ENCODE results near the gene SPIRE1.

SPIRE1 gene

DNA sequence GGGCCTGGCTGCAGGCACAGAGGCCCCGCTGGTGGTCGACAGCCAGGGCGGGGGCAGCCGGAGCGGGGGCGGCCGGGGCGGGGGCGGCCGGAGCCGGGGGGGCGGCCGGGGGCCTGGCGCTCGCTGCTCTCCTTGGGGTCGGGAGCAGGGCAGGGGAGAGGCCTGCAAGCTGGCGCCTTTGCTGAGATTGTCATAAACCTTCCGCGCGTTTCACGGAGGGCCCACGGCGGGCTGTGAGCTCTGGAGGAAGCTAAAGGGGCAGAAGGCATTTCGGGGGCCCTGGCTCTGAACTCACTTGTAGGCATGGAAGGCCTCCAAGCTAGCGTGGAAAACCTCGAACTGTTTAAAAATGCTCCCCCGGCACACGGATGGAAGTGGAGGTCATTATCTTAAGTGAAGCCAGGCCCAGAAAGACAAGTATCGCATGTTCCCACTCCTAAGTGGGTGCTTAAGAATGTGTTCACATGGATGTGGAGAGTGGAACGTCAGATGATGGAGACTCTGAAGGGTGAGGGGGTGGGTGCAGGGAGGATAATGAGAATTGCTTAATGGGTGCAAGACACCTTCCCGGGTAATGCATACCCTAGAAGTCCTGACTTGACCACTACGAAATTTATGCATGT is 249.5 kb downstream of the SPIRE1 start:
- TF ChIP-seq, protein P1, sequence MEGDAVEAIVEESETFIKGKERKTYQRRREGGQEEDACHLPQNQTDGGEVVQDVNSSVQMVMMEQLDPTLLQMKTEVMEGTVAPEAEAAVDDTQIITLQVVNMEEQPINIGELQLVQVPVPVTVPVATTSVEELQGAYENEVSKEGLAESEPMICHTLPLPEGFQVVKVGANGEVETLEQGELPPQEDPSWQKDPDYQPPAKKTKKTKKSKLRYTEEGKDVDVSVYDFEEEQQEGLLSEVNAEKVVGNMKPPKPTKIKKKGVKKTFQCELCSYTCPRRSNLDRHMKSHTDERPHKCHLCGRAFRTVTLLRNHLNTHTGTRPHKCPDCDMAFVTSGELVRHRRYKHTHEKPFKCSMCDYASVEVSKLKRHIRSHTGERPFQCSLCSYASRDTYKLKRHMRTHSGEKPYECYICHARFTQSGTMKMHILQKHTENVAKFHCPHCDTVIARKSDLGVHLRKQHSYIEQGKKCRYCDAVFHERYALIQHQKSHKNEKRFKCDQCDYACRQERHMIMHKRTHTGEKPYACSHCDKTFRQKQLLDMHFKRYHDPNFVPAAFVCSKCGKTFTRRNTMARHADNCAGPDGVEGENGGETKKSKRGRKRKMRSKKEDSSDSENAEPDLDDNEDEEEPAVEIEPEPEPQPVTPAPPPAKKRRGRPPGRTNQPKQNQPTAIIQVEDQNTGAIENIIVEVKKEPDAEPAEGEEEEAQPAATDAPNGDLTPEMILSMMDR (IDR thresholded peaks at IDR 0.05; ENCODE audit: low read depth, low read length), result no peak
- peak overlapping the region; percentile 80 for H3K4me3 ChIP-seq (ENCODE audit: low read depth, low read length)
- DNase-seq (ENCODE audit: low read depth), result peak; percentile 61

DNA sequence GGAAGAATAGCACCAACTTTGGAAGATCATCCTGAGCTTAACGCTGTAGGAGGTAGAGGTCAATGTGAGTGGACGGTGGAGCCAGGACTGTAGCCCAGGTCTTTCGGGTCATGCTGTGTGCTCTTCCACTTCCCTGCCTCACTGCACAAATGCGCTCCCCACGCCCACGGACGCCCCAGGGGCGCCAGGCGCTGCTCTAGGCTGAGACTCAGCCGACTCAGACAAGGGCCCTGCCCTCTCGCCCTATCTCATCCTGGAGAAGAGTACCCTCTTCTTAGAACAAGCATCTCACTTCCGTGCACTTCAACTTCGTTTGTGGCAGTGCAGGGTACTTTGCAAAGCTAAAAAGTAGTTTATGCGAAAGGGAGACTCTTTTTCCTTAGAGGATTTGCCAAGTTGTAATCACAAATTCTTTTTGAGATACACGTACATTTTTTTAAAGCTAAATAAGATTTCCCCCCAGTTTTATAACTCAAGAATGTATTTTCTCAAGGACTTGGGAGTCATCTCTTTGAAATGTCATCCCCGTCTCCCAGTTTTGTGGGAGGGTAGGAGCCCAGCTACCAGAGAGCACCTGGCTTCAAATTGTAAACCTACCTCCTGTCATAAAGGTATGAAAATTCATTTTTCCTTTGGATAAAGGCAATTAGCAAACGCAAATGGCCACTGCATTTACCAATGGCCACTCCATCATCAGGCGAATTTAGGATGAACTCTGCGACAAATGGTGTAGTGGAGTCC is 251.4 kb downstream of the SPIRE1 start:
- no peak overlapping the region for H3K4me3 ChIP-seq (ENCODE audit: low read depth, low read length)
- no peak for DNase-seq (ENCODE audit: low read depth)
- TF ChIP-seq, protein P2, sequence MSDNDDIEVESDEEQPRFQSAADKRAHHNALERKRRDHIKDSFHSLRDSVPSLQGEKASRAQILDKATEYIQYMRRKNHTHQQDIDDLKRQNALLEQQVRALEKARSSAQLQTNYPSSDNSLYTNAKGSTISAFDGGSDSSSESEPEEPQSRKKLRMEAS (IDR thresholded peaks at IDR 0.05; ENCODE audit: low read depth, low read length), result no peak
- TF ChIP-seq POLR2A (IDR thresholded peaks at IDR 0.05; ENCODE audit: extremely low read depth, insufficient read length) (no peak), MYC (IDR thresholded peaks at IDR 0.05; ENCODE audit: low read depth, low read length) (no peak)
- TF ChIP-seq, protein P1 (IDR thresholded peaks at IDR 0.05; ENCODE audit: low read depth, low read length), result no peak

DNA sequence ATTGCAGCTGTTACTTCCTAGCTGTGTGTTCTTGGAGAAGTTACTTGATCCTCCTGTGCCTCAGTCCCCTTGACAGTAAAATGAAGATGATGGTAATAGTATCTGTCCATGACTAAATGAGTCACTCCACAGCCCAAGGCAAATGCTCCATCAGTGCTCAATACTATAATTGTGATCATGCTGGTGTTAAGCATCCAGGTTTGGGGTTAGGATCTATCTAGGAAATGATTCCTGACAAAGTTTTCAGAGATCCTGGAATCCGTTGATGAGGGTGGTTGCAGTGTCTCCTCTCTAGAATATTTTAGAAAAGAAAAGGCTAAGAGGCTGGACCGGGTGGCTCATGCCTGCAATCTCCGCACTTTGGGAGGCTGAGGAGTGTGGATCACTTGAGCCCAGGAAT is 252.8 kb downstream of the SPIRE1 start:
- no peak overlapping the region for H3K4me3 ChIP-seq (ENCODE audit: low read depth, low read length)
- no peak for TF ChIP-seq POLR2A (IDR thresholded peaks at IDR 0.05; ENCODE audit: extremely low read depth, insufficient read length)
- DNase-seq (ENCODE audit: low read depth), result no peak

DNA sequence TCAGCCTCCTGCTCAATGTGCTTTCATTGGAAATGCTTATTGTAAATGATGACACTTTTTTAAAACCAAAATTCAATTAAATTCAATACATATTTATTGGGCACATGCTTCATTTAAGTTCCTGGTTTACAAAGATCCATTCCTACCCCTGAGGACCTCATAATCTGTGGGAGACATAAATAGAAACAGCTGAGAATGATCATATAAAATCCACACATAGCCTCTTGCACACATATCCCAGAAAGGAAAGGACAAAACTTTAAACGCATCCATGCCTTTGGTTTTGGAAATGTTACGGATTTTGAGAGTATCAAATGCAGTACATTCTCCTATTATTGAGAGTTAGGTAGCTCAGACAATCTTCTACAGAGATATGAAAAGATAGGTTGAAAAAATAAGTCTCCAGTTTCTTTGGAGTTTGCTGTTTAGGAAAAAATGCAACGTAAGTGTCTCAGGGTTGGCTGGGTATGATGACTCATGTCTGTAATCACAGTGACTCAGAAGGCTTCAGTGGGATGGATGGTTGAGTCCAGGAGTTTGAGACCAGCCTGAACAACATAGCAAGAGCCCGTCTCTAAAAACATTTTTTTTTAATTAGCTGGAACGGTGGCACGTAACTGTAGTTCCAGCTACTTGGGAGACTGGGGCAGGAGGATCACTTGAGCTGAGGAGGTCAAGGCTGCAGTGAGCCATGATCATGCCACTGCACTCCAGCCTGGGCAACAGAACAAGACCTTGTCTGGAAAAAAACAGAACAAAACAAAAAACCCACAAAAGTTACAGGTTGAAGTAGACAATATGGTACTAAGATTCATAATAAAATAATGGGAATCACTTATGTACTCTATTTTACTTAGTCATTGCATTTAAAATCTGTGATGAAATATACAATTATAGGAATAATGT is 254.1 kb downstream of the SPIRE1 start:
- H3K4me3 ChIP-seq (ENCODE audit: low read depth, low read length), result no peak overlapping the region
- DNase-seq (ENCODE audit: low read depth), result peak; percentile 77
- TF ChIP-seq MYC (IDR thresholded peaks at IDR 0.05; ENCODE audit: low read depth, low read length), result no peak
- TF ChIP-seq POLR2A (IDR thresholded peaks at IDR 0.05; ENCODE audit: extremely low read depth, insufficient read length), result no peak
- TF ChIP-seq, protein P2 (IDR thresholded peaks at IDR 0.05; ENCODE audit: low read depth, low read length), result no peak
- TF ChIP-seq, protein P1 (IDR thresholded peaks at IDR 0.05; ENCODE audit: low read depth, low read length), result no peak

DNA sequence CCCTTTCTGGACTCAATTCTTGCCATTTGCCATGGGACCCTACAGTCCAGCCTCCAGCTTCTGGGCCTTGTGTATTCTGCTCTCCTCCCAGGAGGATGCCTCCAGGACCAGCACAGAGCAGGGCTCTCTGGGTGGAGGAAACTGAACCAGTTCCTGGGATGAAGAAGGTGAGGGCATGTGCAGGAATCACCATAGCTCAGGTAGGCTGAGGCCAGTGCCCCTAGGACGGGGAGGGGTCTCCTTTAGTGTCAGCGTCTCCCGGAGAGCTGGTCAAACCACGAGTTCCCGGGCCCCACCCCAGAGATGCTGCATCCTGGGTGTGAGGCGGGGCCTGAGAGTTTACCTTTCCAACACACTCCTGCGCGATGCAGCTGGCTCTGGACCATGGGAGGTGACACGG is 256.0 kb downstream of the SPIRE1 start:
- TF ChIP-seq, protein P2 (IDR thresholded peaks at IDR 0.05; ENCODE audit: low read depth, low read length), result no peak
- no peak for TF ChIP-seq POLR2A (IDR thresholded peaks at IDR 0.05; ENCODE audit: extremely low read depth, insufficient read length)
- TF ChIP-seq MYC (IDR thresholded peaks at IDR 0.05; ENCODE audit: low read depth, low read length), result no peak
- TF ChIP-seq, protein P1 (IDR thresholded peaks at IDR 0.05; ENCODE audit: low read depth, low read length), result no peak
- H3K4me3 ChIP-seq (ENCODE audit: low read depth, low read length), result no peak overlapping the region
- no peak for DNase-seq (ENCODE audit: low read depth)

DNA sequence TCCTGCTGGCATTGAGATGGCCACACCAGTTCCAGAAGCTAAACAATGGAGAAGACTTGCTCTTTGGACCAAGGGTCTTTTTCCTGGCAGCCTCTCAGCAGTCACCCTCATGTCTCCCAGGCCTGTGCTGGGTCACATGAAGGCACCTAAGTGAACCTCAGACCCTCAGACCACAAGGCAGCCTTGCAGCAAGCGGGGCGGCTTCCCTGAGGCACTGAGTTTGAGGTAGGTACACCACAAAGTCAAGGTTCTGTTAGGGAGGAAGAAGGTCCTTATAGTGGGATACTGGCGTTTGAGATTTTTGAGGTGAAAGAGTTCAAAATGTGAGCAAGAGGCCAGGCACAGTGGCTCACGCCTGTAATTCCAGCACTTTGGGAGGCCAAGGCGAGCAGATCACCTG is 258.7 kb downstream of the SPIRE1 start:
- H3K4me3 ChIP-seq (ENCODE audit: low read depth, low read length), result no peak overlapping the region
- TF ChIP-seq, protein P1 (IDR thresholded peaks at IDR 0.05; ENCODE audit: low read depth, low read length), result no peak
- TF ChIP-seq, protein P2 (IDR thresholded peaks at IDR 0.05; ENCODE audit: low read depth, low read length), result no peak
- TF ChIP-seq MYC (IDR thresholded peaks at IDR 0.05; ENCODE audit: low read depth, low read length) (no peak), POLR2A (IDR thresholded peaks at IDR 0.05; ENCODE audit: extremely low read depth, insufficient read length) (no peak)
- no peak for DNase-seq (ENCODE audit: low read depth)

All from NB4 (cell line).